HepG2 (cell line): ENCODE measurements around the gene C11orf65. TPM values are rescaled to one million over a fixed set of nuclear protein-coding genes. Genes with fewer than 3 reads are reported as not detected.
A peak's percentile ranks its signal among the peaks of the same experiment; 100 is the strongest.

Experiments
- ATAC-seq: fragments of 200-7000 bp; cut with Tn5 transposase; 3 replicates; pipeline ENCODE4 v1.9.1; 2020; ENCODE audit warnings: mild to moderate bottlenecking, moderate library complexity
- BruUV-seq: library from RNA; stranded (reverse); fragments of 400-500 nt; replicated peaks from 2 replicates; lab custom pipeline; 2021; lab: Mats Ljungman, UMichigan
- CTCF ChIA-PET: fragments of 300-600 bp; formaldehyde crosslinking; extraction: SDS; loops from one replicate; lab custom pipeline; 2021; ENCODE audit warnings: low total read pairs, inconsistent platforms, low intra/inter-chr PET ratio; lab: Yijun Ruan, JAX
- POLR2A ChIA-PET: fragments of 350-600 bp; sonication (Branson Sonifier 250); formaldehyde crosslinking; loops from one replicate; lab custom pipeline; 2020; ENCODE audit warnings: antibody characterized with exemption, inconsistent platforms; lab: Yijun Ruan, JAX
- DNase-seq: peaks from one replicate; pipeline ENCODE4 v3.0.0-alpha.2; 2015; ENCODE audit warnings: low spot score
- FAIRE-seq: peaks from 3 replicates; lab custom pipeline; 2011; peaks lifted over from hg19 to GRCh38; lab: Jason Lieb, UNC
- H2AFZ ChIP-seq: one replicate; pipeline ENCODE4 v1.6.1; 2011; ENCODE audit warnings: low read length, inconsistent platforms
- H3K27ac ChIP-seq: fragments of 300-600 bp; 3 replicates; pipeline ENCODE4 v1.8.0; 2011; ENCODE audit warnings: mixed run types, mild to moderate bottlenecking, mixed read lengths, low read length, inconsistent platforms; ENCODE audit not compliant: insufficient read depth; ENCODE audit errors: extremely low read length
- H3K27me3 ChIP-seq, 2 experiments: fragments of 200-600 bp in 1 of 2; 2 replicates in 1 of 2; 3 replicates in 1 of 2; pipeline versions ENCODE4 v1.6.0 to v1.8.0; 2011; ENCODE audit warnings: low read length in 2 of 2, mild to moderate bottlenecking in 2 of 2, moderate library complexity in 2 of 2, inconsistent platforms in 1 of 2; ENCODE audit not compliant: insufficient read depth in 2 of 2, control insufficient read depth in 1 of 2
- H3K36me3 ChIP-seq, 2 experiments: fragments of 200-600 bp in 1 of 2; replicated peaks in 1 of 2; 2 replicates in 1 of 2; 3 replicates in 1 of 2; pipeline versions ENCODE4 v1.5.1 to v1.8.0; 2011; ENCODE audit warnings: low read length in 2 of 2, inconsistent platforms in 1 of 2; ENCODE audit not compliant: insufficient read depth in 2 of 2, control insufficient read depth in 1 of 2
- H3K4me1 ChIP-seq: 2 replicates; pipeline ENCODE4 v1.5.1; 2012; ENCODE audit warnings: low read length, inconsistent platforms; ENCODE audit not compliant: insufficient read depth
- H3K4me2 ChIP-seq: 2 replicates; pipeline ENCODE4 v1.6.0; 2011; ENCODE audit warnings: low read depth, low read length, inconsistent platforms
- H3K4me3 ChIP-seq, 3 experiments: fragments of 200-600 bp in 1 of 3; sonication (generic), shearing (Covaris generic) in 1 of 3; replicated peaks in 1 of 3; 2 replicates each; pipeline ENCODE4 v1.5.1; 2011 to 2016; ENCODE audit warnings: low read length in 3 of 3, inconsistent platforms in 2 of 3, low read depth in 2 of 3, mild to moderate bottlenecking in 2 of 3, control low read depth in 1 of 3, mixed read lengths in 1 of 3; ENCODE audit not compliant: insufficient read depth in 1 of 3
- H3K79me2 ChIP-seq: one replicate; pipeline ENCODE4 v1.6.1; 2011; ENCODE audit warnings: low read length, inconsistent platforms; ENCODE audit not compliant: insufficient read depth
- H3K9ac ChIP-seq: 2 replicates; pipeline ENCODE4 v1.6.0; 2011; ENCODE audit warnings: mild to moderate bottlenecking, low read depth, low read length, inconsistent platforms; ENCODE audit not compliant: insufficient read depth
- H3K9me3 ChIP-seq: 2 replicates; pipeline ENCODE4 v1.5.1; 2012; ENCODE audit warnings: mild to moderate bottlenecking, low read length
- H4K20me1 ChIP-seq: 2 replicates; pipeline ENCODE4 v1.6.0; 2011; ENCODE audit warnings: inconsistent platforms, mild to moderate bottlenecking, low read length, moderate library complexity; ENCODE audit not compliant: insufficient read depth
- BHLHE40 ChIP-seq: IDR thresholded peaks from 2 replicates; pipeline ENCODE4 v1.6.1; 2011; ENCODE audit warnings: low read length, improper control_type of control experiment
- CAMTA2 ChIP-seq: sonication (generic); formaldehyde crosslinking; IDR thresholded peaks from 2 replicates; pipeline ENCODE4 v1.4.0; 2020; ENCODE audit warnings: mild to moderate bottlenecking, missing genetic modification reagents, borderline replicate concordance
- CEBPG ChIP-seq: IDR thresholded peaks from 2 replicates; pipeline ENCODE4 v1.6.1; 2016
- ETV5 ChIP-seq: IDR thresholded peaks from 2 replicates; pipeline ENCODE4 v1.6.1; 2018; ENCODE audit warnings: missing biosample characterization, missing genetic modification reagents, inconsistent platforms, borderline replicate concordance
- FOXK1 ChIP-seq: sonication (generic); formaldehyde crosslinking; IDR thresholded peaks from 2 replicates; pipeline ENCODE4 v1.4.0; 2020; ENCODE audit warnings: low read depth, missing genetic modification reagents, borderline replicate concordance
- PREB ChIP-seq: sonication (generic); formaldehyde crosslinking; IDR thresholded peaks from 2 replicates; pipeline ENCODE4 v1.4.0; 2020; ENCODE audit warnings: missing genetic modification reagents
- TCF12 ChIP-seq, 2 experiments: fragments of 450-650 bp in 1 of 2; sonication (generic) in 1 of 2; formaldehyde crosslinking in 1 of 2; IDR thresholded peaks; 2 replicates each; pipeline versions ENCODE4 v1.6.1 to v1.8.0; 2017 to 2022; ENCODE audit warnings: antibody characterized with exemption in 1 of 2, mild to moderate bottlenecking in 1 of 2, missing genetic modification reagents in 1 of 2, moderate library complexity in 1 of 2
- ZBTB40 ChIP-seq, 2 experiments: fragments of 450-650 bp in 1 of 2; sonication (generic) in 1 of 2; formaldehyde crosslinking in 1 of 2; IDR thresholded peaks; 2 replicates each; pipeline versions ENCODE4 v1.6.1 to v1.8.0; 2016 to 2022; ENCODE audit warnings: antibody characterized with exemption in 1 of 2, mild to moderate bottlenecking in 1 of 2, missing genetic modification reagents in 1 of 2
- ZNF335 ChIP-seq: sonication (generic); formaldehyde crosslinking; IDR thresholded peaks from 2 replicates; pipeline ENCODE4 v1.4.0; 2020; ENCODE audit warnings: missing genetic modification reagents
- ZSCAN31 ChIP-seq: sonication (generic); formaldehyde crosslinking; IDR thresholded peaks from 2 replicates; pipeline ENCODE4 v1.5.0; 2020; ENCODE audit warnings: low read depth, mild to moderate bottlenecking, missing genetic modification reagents
- WGBS: methylation state at CpG from one replicate; pipeline ENCODE4 v1.1.6; 2017; ENCODE audit warnings: low lambda C conversion rate; 5-methylcytosine and 5-hydroxymethylcytosine counted together
- in situ Hi-C: cut with HindIII; loops from 2 replicates; pipeline ENCODE4 v1.10.0; 2017; ENCODE audit warnings: low pct_unique_long_range_greater_than_20kb; ENCODE audit not compliant: extremely low pct_ligation_motif_present
- intact Hi-C: fragments of 100-400 bp; cut with micrococcal nuclease; formaldehyde crosslinking; loops from one replicate; pipeline ENCODE4 v1.10.0; 2022; ENCODE audit not compliant: unreplicated experiment
- polyA plus RNA-seq, 8 experiments: library from polyadenylated mRNA; depleted of rRNA in 3 of 8; stranded (reverse) in 7 of 8; unstranded in 1 of 8; fragments of >200 nt; fragmentation: Illumina TruSeq in 4 of 8; extraction: Trizol in 4 of 8; gene quantifications; 2 replicates each; pipeline versions ENCODE4 v1.2.1 to v1.2.3, GENCODE V29; 2011 to 2016; ENCODE audit warnings: low read depth in 4 of 8, missing spikeins in 1 of 8, mixed read lengths in 1 of 8; ENCODE audit not compliant: insufficient read depth in 1 of 8
- total RNA-seq, 5 experiments: library from RNA; depleted of rRNA; stranded (reverse); fragments of >200 nt; fragmentation: Illumina TruSeq; extraction: Trizol; gene quantifications; 2 replicates each; pipeline ENCODE4 v1.2.3, GENCODE V29; 2016; ENCODE audit warnings: low read depth in 1 of 5

C11orf65 gene
- total and polyA plus RNA-seq, 2 of the 13 experiments (the other 11 are each of a cell fraction or from before 2014, with no cell fraction given), result 0.38 to 0.42 TPM

- H3K4me2 ChIP-seq, result peak overlapping the region; percentile 86
- DNase-seq (peak; percentile 89), ATAC-seq (peak; percentile 93), FAIRE-seq (peak; percentile 72)
- BruUV-seq, result TSS peak; percentile 68
- H3K36me3 ChIP-seq, result no peaks in the 10 kb centered on the region; a peak in 1 of 5 replicates
- H3K4me3 ChIP-seq, result peak overlapping the region; percentile 59 to 77 (median 61)
- peak overlapping the region; percentile 79 for H3K27ac ChIP-seq
- H3K4me1 ChIP-seq, result peaks cover 46% of the 10 kb centered on the region
- H3K27me3 ChIP-seq, result no peaks in the 10 kb centered on the region
- H2AFZ ChIP-seq, result peak overlapping the region; percentile 89
- intact Hi-C loops, result loop anchor here (1.0 to 10.0 kb wide), 3 partner anchors 30 to 140 kb away; partner anchors contain the start of genes C11orf65 and EXPH5
- in situ Hi-C loops, result no loop called here
- WGBS, result 4% methylated on average over 21 of the region's 30 CpGs
- no peaks in the 10 kb centered on the region for H4K20me1 ChIP-seq
- ChIA-PET CTCF (no interaction called here), POLR2A (interaction anchor here (1.5 kb wide), 1 partner anchor 31 kb away, joined by 5 read pairs; the partner anchor contains the start of gene C11orf65)
- no peaks in the 10 kb centered on the region for H3K79me2 ChIP-seq
- H3K9ac ChIP-seq, result peak overlapping the region; percentile 80
- no peaks in the 10 kb centered on the region for H3K9me3 ChIP-seq
- TF ChIP-seq TCF12 (IDR thresholded peaks at IDR 0.05) (no peak), TCF12 (CRISPR knock-in tag; IDR thresholded peaks at IDR 0.05) (no peak), CEBPG (CRISPR knock-in tag) (peak; percentile 49; the same call in 1 of the 2 replicates), CAMTA2 (no peak), FOXK1 (0 out of 2 replicates have a peak, but pooled peaks have one; percentile 24), ZBTB40 (IDR thresholded peaks at IDR 0.05) (no peak), ZBTB40 (CRISPR knock-in tag; IDR thresholded peaks at IDR 0.05) (peak; percentile 46; the same call in 1 of the 2 replicates), PREB (CRISPR knock-in tag) (no peak), ETV5 (peak; percentile 41; the same call in 1 of the 2 replicates), ZNF335 (CRISPR knock-in tag) (peak; percentile 53; the same call in 1 of the 2 replicates), BHLHE40 (peak; percentile 54), ZSCAN31 (0 out of 2 replicates have a peak, but pooled peaks have one; percentile 10)
Observed at GRCh38 chr11:108497317-108498045, 30.2 kb upstream of the C11orf65 start.
